GM21423 (cell line): ENCODE results near the gene EFCAB6.
"Not testable (repeated sequence)": the region's sequence is repeated elsewhere in the genome, so short reads cannot be mapped to it uniquely, and the experiment has no call there.

Experiments used
- ATAC-seq: cut with Tn5 transposase; IDR thresholded peaks from one replicate; pipeline ENCODE4 v1.9.1; 2021; ENCODE audit warnings: mild to moderate bottlenecking, moderate library complexity; ENCODE audit not compliant: unreplicated experiment

The EFCAB6 gene

GRCh38 chr22:43720716-43721115 is 91.4 kb downstream of the EFCAB6 start:
- no peak for ATAC-seq

- ATAC-seq: no peak
Observed at GRCh38 chr22:43714104-43714503, 98.0 kb downstream of the EFCAB6 start.

DNA sequence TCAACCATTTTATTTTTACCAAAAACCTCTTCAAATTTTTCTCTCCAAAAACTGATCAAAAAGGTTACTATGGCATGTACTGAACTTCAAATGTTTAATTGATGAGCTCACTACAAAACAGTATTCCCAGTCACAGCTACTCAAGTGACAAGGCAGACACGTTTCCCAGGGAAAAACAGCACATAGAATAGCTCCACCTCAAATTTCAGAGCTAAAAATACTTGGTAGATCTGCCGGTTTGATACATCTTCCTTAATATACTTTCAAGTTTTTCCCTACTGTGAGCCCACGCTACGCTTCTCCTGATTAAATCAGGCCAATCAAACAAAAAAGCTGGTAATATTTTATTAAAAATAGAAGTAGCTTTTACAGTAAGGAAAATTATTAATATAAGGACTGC is 100.4 kb downstream of the EFCAB6 start:
- ATAC-seq: no peak

- ATAC-seq: no peak
Observed at GRCh38 chr22:43707648-43708047, 104.5 kb downstream of the EFCAB6 start.

- ATAC-seq: no peak
Observed at GRCh38 chr22:43706571-43707328, 105.4 kb downstream of the EFCAB6 start.

DNA sequence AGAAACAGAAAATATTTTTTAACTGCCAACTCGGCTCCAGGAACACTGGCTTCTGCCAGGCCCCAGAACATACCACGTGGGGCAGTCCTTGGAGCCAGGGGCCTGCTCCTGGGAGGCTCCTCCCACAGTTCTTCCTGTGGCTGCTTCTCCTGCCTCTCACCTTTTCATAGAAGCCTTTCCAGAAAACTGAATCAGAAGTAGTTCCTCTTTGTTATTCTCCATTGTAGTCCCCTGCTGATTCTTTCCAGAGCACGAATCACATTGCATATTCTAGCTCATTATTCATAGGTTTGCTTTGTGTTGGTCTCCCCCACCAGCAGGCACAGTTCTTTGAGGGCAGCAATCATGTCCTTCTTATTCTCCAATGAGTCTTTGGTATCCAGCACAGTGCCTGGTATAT is 106.0 kb downstream of the EFCAB6 start:
- no peak for ATAC-seq

DNA sequence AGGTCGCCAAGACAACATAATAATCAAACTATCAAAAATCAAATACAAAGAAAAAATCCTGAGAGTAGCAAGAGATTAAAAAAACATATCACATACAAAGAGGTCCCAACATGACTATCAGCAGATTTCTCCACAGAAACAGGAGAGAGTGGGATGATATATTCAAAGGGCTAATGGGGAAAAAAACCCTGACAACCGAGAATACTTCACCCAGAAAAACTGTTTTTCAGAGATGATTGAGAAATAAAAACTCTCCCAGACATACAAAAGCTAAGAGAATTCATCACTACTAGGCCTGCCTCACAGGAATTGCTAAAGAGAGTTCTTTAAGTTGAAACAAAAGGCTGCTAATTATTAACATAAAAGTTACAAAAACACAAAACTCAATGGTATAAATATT is 108.1 kb downstream of the EFCAB6 start:
- no peak for ATAC-seq

DNA sequence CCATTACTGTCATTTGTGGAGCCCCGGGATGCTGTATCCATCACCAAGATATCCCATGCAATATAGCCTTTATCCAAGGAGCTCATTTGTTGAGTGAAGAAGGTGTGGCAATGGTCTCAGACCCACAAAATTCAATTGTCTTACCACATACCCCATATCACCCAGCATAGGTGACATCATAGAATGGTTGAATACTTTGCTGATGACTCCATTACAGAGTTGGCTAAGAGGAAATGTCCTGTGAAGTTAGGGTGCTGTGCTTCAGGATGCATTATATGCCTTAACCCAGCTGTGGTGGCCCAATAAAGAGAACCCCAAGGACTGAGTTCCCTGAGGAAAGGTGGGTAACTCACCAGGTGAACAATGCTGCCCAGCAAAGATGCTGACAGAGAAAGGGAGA is 113.7 kb downstream of the EFCAB6 start:
- ATAC-seq: no peak

DNA sequence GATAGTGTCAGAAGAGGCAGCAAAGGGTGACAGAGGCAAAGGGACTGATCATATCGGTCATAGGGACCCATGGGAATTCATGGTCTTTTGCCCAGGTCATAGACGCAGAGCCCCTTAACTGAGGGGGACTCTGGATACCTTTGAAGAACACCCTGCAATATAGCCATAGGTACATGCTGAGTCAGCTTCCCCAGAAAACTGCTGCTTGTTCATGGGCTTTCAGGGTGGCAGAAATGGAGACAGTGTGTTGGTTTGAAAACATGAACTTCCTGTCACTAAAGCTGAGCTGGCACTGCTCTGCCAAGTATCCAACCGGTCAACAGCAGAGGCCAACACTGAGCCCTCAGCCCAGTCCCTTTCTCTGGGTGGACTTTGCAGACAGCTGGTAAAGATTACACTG is 114.2 kb downstream of the EFCAB6 start:
- no peak for ATAC-seq

GRCh38 chr22:43693249-43693648 is 118.9 kb downstream of the EFCAB6 start:
- ATAC-seq: no peak

GRCh38 chr22:43689356-43689755 is 122.7 kb downstream of the EFCAB6 start:
- ATAC-seq: no peak

- no peak for ATAC-seq
Observed at GRCh38 chr22:43682851-43683250, 129.3 kb downstream of the EFCAB6 start.

DNA sequence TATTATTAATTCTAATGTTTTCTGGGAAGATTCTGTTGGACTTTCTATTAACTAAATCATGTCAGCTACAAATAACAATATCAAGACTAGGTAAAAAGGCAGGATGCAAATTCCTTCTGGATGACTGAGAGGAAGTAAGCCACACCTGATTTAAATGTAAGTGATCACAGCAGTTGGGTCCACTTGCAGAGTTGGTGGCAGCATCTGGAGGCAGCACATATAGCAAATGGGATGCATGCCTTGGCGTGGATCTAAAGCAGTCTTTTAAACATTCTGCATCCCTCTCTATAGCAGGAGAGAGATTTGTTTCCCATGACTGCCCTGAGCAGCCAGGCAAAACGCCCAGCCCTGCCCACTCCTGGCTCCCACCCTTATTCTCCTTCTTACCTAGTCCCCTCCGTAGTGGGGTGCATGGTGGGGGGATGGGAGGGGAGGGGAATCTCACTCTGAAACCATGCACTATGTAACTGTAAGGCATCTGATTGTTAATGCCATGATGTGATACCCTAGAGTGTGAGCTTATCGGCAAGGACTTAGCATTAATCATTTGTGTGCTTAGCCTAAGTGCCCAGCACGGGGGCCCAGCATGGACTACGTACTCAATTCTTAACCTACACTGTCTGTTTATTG is 130.3 kb downstream of the EFCAB6 start:
- ATAC-seq: no peak

DNA sequence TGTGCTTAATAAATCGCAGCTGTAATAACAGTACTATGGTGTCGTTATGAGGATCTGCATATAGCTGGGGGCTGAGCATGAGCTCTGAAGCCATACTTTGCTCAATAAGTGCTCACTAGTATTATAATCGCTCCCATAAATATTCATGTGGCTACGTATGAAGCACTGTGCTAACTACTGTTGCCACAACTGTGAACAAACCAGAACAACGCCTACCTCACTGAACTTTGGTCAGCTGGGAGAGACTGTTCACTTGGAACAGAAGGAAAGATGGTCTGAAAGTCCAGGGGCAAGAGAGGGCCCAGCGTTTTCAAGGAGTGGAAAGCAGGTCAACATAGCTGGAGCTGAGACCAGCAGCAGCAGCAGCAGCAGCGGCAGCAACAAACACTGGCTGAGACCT is 141.6 kb downstream of the EFCAB6 start:
- no peak for ATAC-seq

GRCh38 chr22:43669190-43669589 is 142.9 kb downstream of the EFCAB6 start:
- ATAC-seq: no peak

DNA sequence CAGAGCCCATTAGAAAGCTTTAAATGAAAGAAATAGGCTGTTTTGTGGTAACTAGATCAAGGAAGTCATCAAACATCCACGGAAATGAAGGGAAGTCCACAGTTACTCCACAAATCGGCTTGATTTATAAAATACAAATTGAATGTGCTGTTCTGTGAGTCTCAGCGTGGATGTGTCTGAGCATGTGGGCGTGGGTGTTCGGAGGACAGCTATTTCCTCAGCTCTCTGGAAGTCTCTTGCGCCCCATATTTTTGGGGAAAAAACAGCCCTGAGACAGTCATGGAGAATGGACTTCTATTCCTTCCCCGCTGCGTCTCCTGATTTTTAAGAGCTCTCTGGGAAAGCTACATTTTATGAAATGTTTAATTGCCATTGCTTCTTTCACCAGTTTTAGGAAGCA is 144.4 kb downstream of the EFCAB6 start:
- no peak for ATAC-seq

DNA sequence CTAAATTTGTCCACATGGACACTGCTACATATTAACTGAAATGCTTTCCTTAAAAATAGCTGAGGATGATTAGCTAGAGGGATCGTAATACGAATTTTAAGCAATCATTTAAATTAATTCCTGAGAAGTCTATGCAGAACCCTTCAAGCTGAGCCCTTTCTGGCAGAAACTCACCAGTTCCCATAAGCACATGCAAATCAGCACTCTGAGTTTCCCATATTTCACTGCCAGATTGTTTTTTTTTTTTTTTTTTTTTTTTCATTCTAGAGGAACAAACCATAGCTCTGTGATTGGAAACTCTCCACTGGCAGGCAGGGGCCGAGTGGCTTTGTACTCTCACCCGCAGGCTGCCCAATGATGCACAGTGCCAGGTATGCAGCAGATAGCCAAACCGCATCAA is 145.6 kb downstream of the EFCAB6 start:
- no peak for ATAC-seq

DNA sequence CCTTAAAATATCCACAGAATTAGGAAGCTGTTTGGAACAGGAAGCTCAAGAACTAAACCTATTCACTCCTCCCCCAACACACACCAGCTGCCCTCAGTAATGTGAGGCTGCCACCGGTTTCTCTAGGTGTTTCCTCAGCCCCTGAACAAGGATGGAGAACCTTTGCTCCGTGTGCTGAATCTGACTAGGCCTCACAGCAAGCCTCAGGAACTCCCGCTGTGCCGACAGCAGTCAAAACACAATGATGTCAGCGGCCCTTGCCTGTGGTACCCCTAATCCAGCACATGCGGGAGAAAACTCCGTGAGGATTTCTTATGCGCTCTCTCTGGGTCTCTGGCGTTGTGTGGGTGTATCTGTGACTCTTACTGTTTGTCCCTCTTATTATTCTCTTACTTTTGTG is 153.3 kb downstream of the EFCAB6 start:
- no peak for ATAC-seq

DNA sequence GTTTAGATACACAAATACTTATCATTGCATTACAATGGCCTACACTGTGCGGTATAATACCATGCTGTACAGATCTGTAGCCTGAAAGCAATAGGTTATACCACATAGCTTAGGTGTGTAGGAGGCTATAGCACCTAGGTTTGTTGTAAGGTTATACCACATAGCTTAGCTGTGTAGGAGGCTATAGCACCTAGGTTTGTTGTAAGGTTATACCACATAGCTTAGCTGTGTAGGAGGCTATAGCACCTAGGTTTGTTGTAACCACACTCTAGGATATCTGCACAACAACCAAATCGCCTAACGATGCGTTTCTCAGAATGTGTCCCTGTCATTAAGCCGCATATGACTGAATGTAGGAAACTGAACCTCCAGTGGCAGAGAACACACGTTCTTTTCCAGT is 155.5 kb downstream of the EFCAB6 start:
- ATAC-seq: not testable (repeated sequence)

DNA sequence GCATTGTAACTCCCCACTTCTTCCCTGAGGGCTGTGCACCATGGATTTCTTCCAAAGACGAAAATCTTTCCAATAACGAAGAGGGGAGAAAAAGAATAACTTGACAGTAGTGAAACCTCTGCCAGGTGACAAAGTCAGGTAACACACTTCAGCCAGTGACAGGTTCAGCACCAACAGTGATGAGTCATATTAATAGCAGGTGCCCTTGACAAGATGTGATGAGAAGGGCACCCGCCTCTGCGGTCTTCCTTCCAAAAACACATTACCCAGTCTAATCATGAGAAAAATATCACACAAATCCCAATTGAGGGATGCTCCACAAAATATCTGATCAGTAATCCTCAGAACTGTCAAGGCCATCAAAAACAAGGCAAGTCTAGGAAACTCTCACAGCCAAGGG is 157.8 kb downstream of the EFCAB6 start:
- no peak for ATAC-seq

DNA sequence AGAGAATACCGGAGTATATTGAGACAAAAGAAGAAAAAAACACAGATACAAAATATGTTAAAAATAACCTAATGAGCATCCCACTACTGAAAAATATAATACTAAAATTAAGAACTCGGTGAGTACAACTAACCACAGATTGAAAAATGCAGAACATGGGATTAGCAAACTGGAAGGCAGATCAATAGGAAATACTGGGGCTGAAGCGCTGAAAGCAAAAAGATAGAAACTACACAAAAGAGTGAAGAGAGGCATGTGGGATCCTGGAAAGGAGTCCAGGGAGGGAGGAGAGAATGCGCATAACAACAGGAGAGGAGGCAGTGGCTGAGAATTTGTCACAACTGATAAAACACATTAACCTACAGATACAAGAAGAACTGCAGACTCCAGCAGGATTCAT is 159.3 kb downstream of the EFCAB6 start:
- ATAC-seq: no peak

DNA sequence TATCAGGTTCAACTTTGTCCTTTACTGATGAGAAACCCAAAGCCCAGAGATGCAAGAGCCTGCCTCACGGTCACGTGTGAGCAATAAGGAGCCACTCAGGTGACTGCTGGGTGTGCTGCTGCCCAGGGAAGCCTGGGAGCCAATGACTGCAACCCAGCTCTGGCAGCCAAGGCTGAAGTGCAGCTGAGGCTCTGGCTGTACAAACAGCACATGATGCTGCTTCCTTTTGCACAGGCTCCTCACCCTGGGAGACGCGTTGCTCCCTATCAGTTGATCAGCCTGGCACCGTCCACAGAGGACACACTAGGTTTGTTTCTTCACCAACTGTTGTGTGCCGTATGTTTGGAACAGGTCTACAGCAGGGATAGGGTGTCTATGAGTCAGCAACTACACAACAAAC is 168.7 kb downstream of the EFCAB6 start:
- ATAC-seq: no peak
